T-helper 2 cell treated with Interferon-gamma antibody and Interleukin-4, amounts not matched to agents 5 μg/mL and 100 μg/mL, for 36 hours (primary cell): Measurements from ENCODE around the gene OTOL1.

ENCODE experiments used
- DNase-seq: peaks from one replicate; pipeline ENCODE4 v3.0.0; 2021; ENCODE audit warnings: low spot score
- H3K27ac Mint-ChIP-seq: one replicate; pipeline ENCODE4 v1.8.0; 2021; ENCODE audit warnings: mild to moderate bottlenecking, mixed read lengths
- H3K27me3 Mint-ChIP-seq: one replicate; pipeline ENCODE4 v1.8.0; 2021; ENCODE audit warnings: low read depth, mixed read lengths
- H3K36me3 Mint-ChIP-seq: one replicate; pipeline ENCODE4 v1.8.0; 2021; ENCODE audit warnings: low read depth, mixed read lengths
- H3K4me1 Mint-ChIP-seq: one replicate; pipeline ENCODE4 v1.8.0; 2021; ENCODE audit warnings: low read depth, mixed read lengths
- H3K4me3 Mint-ChIP-seq: one replicate; pipeline ENCODE4 v1.8.0; 2022; ENCODE audit warnings: mild to moderate bottlenecking, moderate library complexity, mixed read lengths
- H3K9me3 Mint-ChIP-seq: one replicate; pipeline ENCODE4 v1.8.0; 2021; ENCODE audit warnings: mixed read lengths

OTOL1 gene

GRCh38 chr3:161552984-161553560, 56.5 kb downstream of the OTOL1 start:
- no peaks in the 10 kb centered on the region for H3K27me3 Mint-ChIP-seq

More at GRCh38 chr3:161552984-161553560, 56.5 kb downstream of the OTOL1 start:
- no peak for DNase-seq
- Mint-ChIP-seq H3K27ac (no peak overlapping the region), H3K4me3 (no peak overlapping the region), H3K9me3 (no peaks in the 10 kb centered on the region), H3K4me1 (no peaks in the 10 kb centered on the region), H3K36me3 (no peaks in the 10 kb centered on the region)
